Brain pericyte (primary cell): ENCODE data around the gene NAPEPLD.
"Not testable (repeated sequence)": the region's sequence is repeated elsewhere in the genome, so short reads cannot be mapped to it uniquely, and the experiment has no call there.

Experiments used
- DNase-seq: peaks from one replicate; pipeline ENCODE4 v3.0.0-alpha.2; 2012; ENCODE audit warnings: low read depth, low spot score

The NAPEPLD gene

GRCh38 chr7:103144754-103145153 is 4.1 kb downstream of the NAPEPLD start:
- not testable (repeated sequence) for DNase-seq

- no peak for DNase-seq
Observed at GRCh38 chr7:103143868-103144267, 5.0 kb downstream of the NAPEPLD start.

GRCh38 chr7:103142494-103142893 is 6.4 kb downstream of the NAPEPLD start:
- DNase-seq, result no peak

GRCh38 chr7:103141753-103142404 is 7.0 kb downstream of the NAPEPLD start:
- no peak for DNase-seq

- no peak for DNase-seq
Observed at GRCh38 chr7:103140685-103141084, 8.2 kb downstream of the NAPEPLD start.

- no peak for DNase-seq
Observed at GRCh38 chr7:103140061-103140460, 8.8 kb downstream of the NAPEPLD start.

GRCh38 chr7:103134836-103135554 is 13.9 kb downstream of the NAPEPLD start:
- no peak for DNase-seq

- no peak for DNase-seq
Observed at GRCh38 chr7:103132995-103133688, 15.8 kb downstream of the NAPEPLD start.

GRCh38 chr7:103130901-103131624 is 17.8 kb downstream of the NAPEPLD start:
- DNase-seq, result no peak

GRCh38 chr7:103129702-103130549 is 19.0 kb downstream of the NAPEPLD start:
- DNase-seq, result no peak

GRCh38 chr7:103127006-103127405 is 21.9 kb downstream of the NAPEPLD start:
- no peak for DNase-seq

- no peak for DNase-seq
Observed at GRCh38 chr7:103124429-103124979, 24.4 kb downstream of the NAPEPLD start.

- no peak for DNase-seq
Observed at GRCh38 chr7:103123529-103123928, 25.4 kb downstream of the NAPEPLD start.

- DNase-seq, result no peak
Observed at GRCh38 chr7:103121641-103122040, 27.3 kb downstream of the NAPEPLD start.

GRCh38 chr7:103120362-103120761 is 28.5 kb downstream of the NAPEPLD start:
- no peak for DNase-seq

- no peak for DNase-seq
Observed at GRCh38 chr7:103119791-103120291, 29.1 kb downstream of the NAPEPLD start.

- no peak for DNase-seq
Observed at GRCh38 chr7:103117465-103117864, 31.4 kb downstream of the NAPEPLD start.

- DNase-seq, result no peak
Observed at GRCh38 chr7:103116991-103117390, 31.9 kb downstream of the NAPEPLD start.

- DNase-seq, result no peak
Observed at GRCh38 chr7:103116511-103116910, 32.4 kb downstream of the NAPEPLD start.

- DNase-seq, result no peak
Observed at GRCh38 chr7:103115771-103116170, 33.1 kb downstream of the NAPEPLD start.

GRCh38 chr7:103114576-103115008 is 34.3 kb downstream of the NAPEPLD start:
- no peak for DNase-seq
